ENCODE data around the gene IRF2BP2.
"Not testable (repeated sequence)": the region's sequence is repeated elsewhere in the genome, so short reads cannot be mapped to it uniquely, and the experiment has no call there.

DNA sequence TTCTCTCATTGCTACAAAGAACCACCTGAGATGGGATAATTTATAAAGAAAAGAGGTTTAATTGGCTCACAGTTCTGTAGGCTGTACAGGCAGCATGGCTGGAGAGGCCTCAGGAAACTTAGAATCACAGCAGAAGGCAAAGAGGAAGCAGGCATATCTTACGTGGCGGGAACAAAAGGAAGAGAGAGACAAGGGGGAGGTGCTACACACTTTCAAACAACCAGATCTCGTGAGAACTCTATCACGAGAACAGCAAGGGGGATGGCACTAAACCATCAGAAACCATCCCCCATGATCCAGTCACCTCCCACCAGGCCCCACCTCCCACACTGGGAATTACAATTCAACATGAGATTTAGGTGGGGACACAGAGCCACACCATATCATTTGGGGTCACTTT lies 15.4 kb downstream of the IRF2BP2 start:
- TF ChIP-seq, protein P1, sequence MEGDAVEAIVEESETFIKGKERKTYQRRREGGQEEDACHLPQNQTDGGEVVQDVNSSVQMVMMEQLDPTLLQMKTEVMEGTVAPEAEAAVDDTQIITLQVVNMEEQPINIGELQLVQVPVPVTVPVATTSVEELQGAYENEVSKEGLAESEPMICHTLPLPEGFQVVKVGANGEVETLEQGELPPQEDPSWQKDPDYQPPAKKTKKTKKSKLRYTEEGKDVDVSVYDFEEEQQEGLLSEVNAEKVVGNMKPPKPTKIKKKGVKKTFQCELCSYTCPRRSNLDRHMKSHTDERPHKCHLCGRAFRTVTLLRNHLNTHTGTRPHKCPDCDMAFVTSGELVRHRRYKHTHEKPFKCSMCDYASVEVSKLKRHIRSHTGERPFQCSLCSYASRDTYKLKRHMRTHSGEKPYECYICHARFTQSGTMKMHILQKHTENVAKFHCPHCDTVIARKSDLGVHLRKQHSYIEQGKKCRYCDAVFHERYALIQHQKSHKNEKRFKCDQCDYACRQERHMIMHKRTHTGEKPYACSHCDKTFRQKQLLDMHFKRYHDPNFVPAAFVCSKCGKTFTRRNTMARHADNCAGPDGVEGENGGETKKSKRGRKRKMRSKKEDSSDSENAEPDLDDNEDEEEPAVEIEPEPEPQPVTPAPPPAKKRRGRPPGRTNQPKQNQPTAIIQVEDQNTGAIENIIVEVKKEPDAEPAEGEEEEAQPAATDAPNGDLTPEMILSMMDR (IDR thresholded peaks at IDR 0.05; ENCODE audit: poor library complexity): not testable (repeated sequence)
- not testable (repeated sequence) for TF ChIP-seq EZH2 (IDR thresholded peaks at IDR 0.05; ENCODE audit: borderline replicate concordance)
